Fibroblast of lung (primary cell): ENCODE measurements around the gene VENTX.
"Not testable (repeated sequence)": the region's sequence is repeated elsewhere in the genome, so short reads cannot be mapped to it uniquely, and the experiment has no call there.

ENCODE experiments used
- EZH2 ChIP-seq: IDR thresholded peaks from 2 replicates; pipeline ENCODE4 v1.5.1; 2012; ENCODE audit warnings: low read length, control low read depth, mild to moderate bottlenecking; ENCODE audit errors: missing control alignments
- TF ChIP-seq, protein P1 (sequence below), 2 donors: IDR thresholded peaks in 1 of 2; conservative IDR thresholded peaks in 1 of 2; 1 replicate in 1 of 2; 2 replicates in 1 of 2; pipeline ENCODE4 v1.5.1; 2011 to 2012; ENCODE audit warnings: low read length in 2 of 2, control low read depth in 1 of 2, inconsistent platforms in 1 of 2, low read depth in 1 of 2, mild to moderate bottlenecking in 1 of 2

DNA sequence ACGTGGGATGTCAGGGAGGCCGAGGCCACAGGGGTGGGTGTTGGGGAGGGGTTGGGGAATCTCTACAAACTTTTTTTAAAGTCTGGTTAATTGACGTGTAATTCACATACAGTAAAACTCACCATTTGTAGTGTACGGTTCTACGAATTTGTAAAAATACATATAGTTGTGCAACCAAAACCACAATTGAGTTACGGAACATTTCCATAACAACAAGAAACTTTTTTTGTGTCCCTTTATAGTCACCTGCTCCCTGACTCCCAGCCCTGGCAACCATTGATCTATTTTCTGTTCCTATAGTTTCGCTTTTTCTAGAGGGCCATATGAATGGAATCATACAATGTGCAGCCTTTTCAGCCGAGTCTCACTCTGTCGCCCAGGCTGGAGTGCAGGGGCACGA lies 2.9 kb upstream of the VENTX start:
- not testable (repeated sequence) for TF ChIP-seq EZH2
- TF ChIP-seq, protein P1, sequence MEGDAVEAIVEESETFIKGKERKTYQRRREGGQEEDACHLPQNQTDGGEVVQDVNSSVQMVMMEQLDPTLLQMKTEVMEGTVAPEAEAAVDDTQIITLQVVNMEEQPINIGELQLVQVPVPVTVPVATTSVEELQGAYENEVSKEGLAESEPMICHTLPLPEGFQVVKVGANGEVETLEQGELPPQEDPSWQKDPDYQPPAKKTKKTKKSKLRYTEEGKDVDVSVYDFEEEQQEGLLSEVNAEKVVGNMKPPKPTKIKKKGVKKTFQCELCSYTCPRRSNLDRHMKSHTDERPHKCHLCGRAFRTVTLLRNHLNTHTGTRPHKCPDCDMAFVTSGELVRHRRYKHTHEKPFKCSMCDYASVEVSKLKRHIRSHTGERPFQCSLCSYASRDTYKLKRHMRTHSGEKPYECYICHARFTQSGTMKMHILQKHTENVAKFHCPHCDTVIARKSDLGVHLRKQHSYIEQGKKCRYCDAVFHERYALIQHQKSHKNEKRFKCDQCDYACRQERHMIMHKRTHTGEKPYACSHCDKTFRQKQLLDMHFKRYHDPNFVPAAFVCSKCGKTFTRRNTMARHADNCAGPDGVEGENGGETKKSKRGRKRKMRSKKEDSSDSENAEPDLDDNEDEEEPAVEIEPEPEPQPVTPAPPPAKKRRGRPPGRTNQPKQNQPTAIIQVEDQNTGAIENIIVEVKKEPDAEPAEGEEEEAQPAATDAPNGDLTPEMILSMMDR (conservative IDR thresholded peaks at IDR 0.05 in 1 of 2, IDR thresholded peaks at IDR 0.05 in 1 of 2; ENCODE audit: low read depth in 1 of 2, low read length in 2 of 2), result not testable (repeated sequence)
